ENCODE results near the gene R3HDM2.

- TF ChIP-seq CTCF (IDR thresholded peaks at IDR 0.05; ENCODE audit: borderline replicate concordance, extremely low read depth, low read length, poor library complexity, severe bottlenecking) (no peak), EZH2 (IDR thresholded peaks at IDR 0.05; ENCODE audit: borderline replicate concordance, low read depth, low read length, severe bottlenecking) (no peak)
Observed at GRCh38 chr12:57240926-57241401, 189.9 kb downstream of the R3HDM2 start.
